A549 (cell line): ENCODE measurements around the gene SRP9. TPM values are rescaled to one million over a fixed set of nuclear protein-coding genes. Genes with fewer than 3 reads are reported as not detected.

Experiments used
- BCL3 ChIP-seq: fragments of >200 bp; sonication (Bioruptor Twin); formaldehyde crosslinking; IDR thresholded peaks from 3 replicates; pipeline ENCODE4 v1.6.1; 2016
- BHLHE40 ChIP-seq: IDR thresholded peaks from 2 replicates; pipeline ENCODE4 v1.6.1; 2012; ENCODE audit warnings: low read depth, low read length, inconsistent platforms
- CBX2 ChIP-seq: fragments of 200-600 bp; sonication (generic); IDR thresholded peaks from 2 replicates; pipeline ENCODE4 v1.6.1; 2016; ENCODE audit warnings: low read depth, mild to moderate bottlenecking, borderline replicate concordance
- CEBPB ChIP-seq, 2 experiments: fragments of >200 bp in 1 of 2; sonication (Bioruptor Twin) in 1 of 2; formaldehyde crosslinking in 1 of 2; IDR thresholded peaks; 2 replicates each; pipeline ENCODE4 v1.6.1; 2012 to 2016
- CHD2 ChIP-seq: fragments of 150-350 bp; IDR thresholded peaks from 2 replicates; pipeline ENCODE4 v1.6.1; 2014; ENCODE audit warnings: low read length; ENCODE audit not compliant: partially characterized antibody
- CHD4 ChIP-seq: fragments of 200-600 bp; sonication (generic); IDR thresholded peaks from 2 replicates; pipeline ENCODE4 v1.6.1; 2016; ENCODE audit warnings: antibody characterized with exemption, mild to moderate bottlenecking, borderline replicate concordance
- EHF ChIP-seq: fragments of 250-450 bp; sonication (Bioruptor Pico); IDR thresholded peaks from 2 replicates; pipeline ENCODE4 v1.5.0; 2020; ENCODE audit warnings: mild to moderate bottlenecking
- EHMT2 ChIP-seq: fragments of 200-600 bp; sonication (generic); IDR thresholded peaks from 2 replicates; pipeline ENCODE4 v1.6.1; 2016; ENCODE audit warnings: antibody characterized with exemption, low read depth, mild to moderate bottlenecking, moderate library complexity
- ESRRA ChIP-seq: fragments of 150-350 bp; IDR thresholded peaks from 2 replicates; pipeline ENCODE4 v1.6.1; 2014; ENCODE audit warnings: mild to moderate bottlenecking, low read length, borderline replicate concordance
- FOSB ChIP-seq: fragments of 250-450 bp; sonication (Bioruptor Pico); IDR thresholded peaks from 2 replicates; pipeline ENCODE4 v1.5.0; 2020; ENCODE audit warnings: mild to moderate bottlenecking, moderate library complexity
- FOXS1 ChIP-seq: fragments of 250-450 bp; sonication (Bioruptor Pico); IDR thresholded peaks from 2 replicates; pipeline ENCODE4 v1.5.0; 2020; ENCODE audit warnings: mild to moderate bottlenecking, moderate library complexity
- GATA3 ChIP-seq: IDR thresholded peaks from 2 replicates; pipeline ENCODE4 v1.6.1; 2012; ENCODE audit warnings: borderline replicate concordance
- HES2 ChIP-seq: fragments of >200 bp; sonication (Bioruptor Twin); formaldehyde crosslinking; IDR thresholded peaks from 2 replicates; pipeline ENCODE4 v1.6.1; 2016
- HMGXB4 ChIP-seq: fragments of 250-450 bp; sonication (Bioruptor Pico); IDR thresholded peaks from 2 replicates; pipeline ENCODE4 v1.5.0; 2021; ENCODE audit warnings: mild to moderate bottlenecking, moderate library complexity, borderline replicate concordance
- HOXA7 ChIP-seq: fragments of 250-450 bp; sonication (Bioruptor Pico); IDR thresholded peaks from 2 replicates; pipeline ENCODE4 v1.5.0; 2020; ENCODE audit warnings: mild to moderate bottlenecking, moderate library complexity
- HOXB13 ChIP-seq: fragments of 250-450 bp; sonication (Bioruptor Pico); IDR thresholded peaks from 2 replicates; pipeline ENCODE4 v1.5.0; 2020; ENCODE audit warnings: low read depth, mild to moderate bottlenecking, moderate library complexity
- HOXB5 ChIP-seq: fragments of 250-450 bp; sonication (Bioruptor Pico); IDR thresholded peaks from 2 replicates; pipeline ENCODE4 v1.5.0; 2020; ENCODE audit warnings: mild to moderate bottlenecking, moderate library complexity
- JUNB ChIP-seq: fragments of >200 bp; sonication (Bioruptor Twin); formaldehyde crosslinking; IDR thresholded peaks from 2 replicates; pipeline ENCODE4 v1.6.1; 2016
- KDM1A ChIP-seq: fragments of 200-600 bp; sonication (generic); IDR thresholded peaks from 2 replicates; pipeline ENCODE4 v1.6.1; 2016; ENCODE audit warnings: low read depth, mild to moderate bottlenecking
- MAX ChIP-seq: IDR thresholded peaks from 2 replicates; pipeline ENCODE4 v1.6.1; 2012
- NPAS2 ChIP-seq: fragments of 250-450 bp; sonication (Bioruptor Pico); IDR thresholded peaks from 2 replicates; pipeline ENCODE4 v1.8.0; 2022; ENCODE audit warnings: mild to moderate bottlenecking, moderate library complexity, borderline replicate concordance
- NR3C1 ChIP-seq: fragments of >200 bp; sonication (Bioruptor Twin); formaldehyde crosslinking; IDR thresholded peaks from 3 replicates; pipeline ENCODE4 v1.6.1; 2017
- PHF8 ChIP-seq: fragments of 200-600 bp; sonication (generic); IDR thresholded peaks from 2 replicates; pipeline ENCODE4 v1.6.1; 2016; ENCODE audit warnings: low read depth, mild to moderate bottlenecking, antibody characterized with exemption, moderate library complexity, borderline replicate concordance
- POLR2A ChIP-seq: IDR thresholded peaks from 2 replicates; pipeline ENCODE4 v1.6.1; 2012; ENCODE audit warnings: mild to moderate bottlenecking, low read length
- POLR2AphosphoS2 ChIP-seq: conservative IDR thresholded peaks from 2 replicates; pipeline ENCODE4 v1.6.1; 2012; ENCODE audit warnings: low read length, improper control_type of control experiment, inconsistent platforms
- RAD21 ChIP-seq, 2 experiments: fragments of >200 bp in 1 of 2; sonication (Bioruptor Twin) in 1 of 2; formaldehyde crosslinking in 1 of 2; IDR thresholded peaks in 1 of 2; conservative IDR thresholded peaks in 1 of 2; 2 replicates in 1 of 2; 3 replicates in 1 of 2; pipeline ENCODE4 v1.6.1; 2012 to 2018; ENCODE audit warnings: inconsistent platforms in 1 of 2
- RARB ChIP-seq: fragments of 250-450 bp; sonication (Bioruptor Pico); IDR thresholded peaks from 2 replicates; pipeline ENCODE4 v1.8.0; 2021; ENCODE audit warnings: mild to moderate bottlenecking, moderate library complexity
- RCOR1 ChIP-seq: fragments of 150-350 bp; IDR thresholded peaks from 2 replicates; pipeline ENCODE4 v1.6.1; 2014; ENCODE audit warnings: antibody characterized with exemption, low read length, low read depth
- SMC3 ChIP-seq: fragments of >200 bp; sonication (Bioruptor Twin); formaldehyde crosslinking; IDR thresholded peaks from 3 replicates; pipeline ENCODE4 v1.6.1; 2018; ENCODE audit warnings: inconsistent platforms
- TFCP2L1 ChIP-seq: fragments of 250-450 bp; sonication (Bioruptor Pico); IDR thresholded peaks from 2 replicates; pipeline ENCODE4 v1.5.0; 2021; ENCODE audit warnings: mild to moderate bottlenecking
- TP53 ChIP-seq: fragments of 250-450 bp; sonication (Bioruptor Pico); IDR thresholded peaks from 2 replicates; pipeline ENCODE4 v1.5.0; 2021; ENCODE audit warnings: mild to moderate bottlenecking, moderate library complexity
- ZC3H11A ChIP-seq: fragments of 450-650 bp; IDR thresholded peaks from 2 replicates; pipeline ENCODE4 v1.6.1; 2014; ENCODE audit warnings: antibody characterized with exemption, mild to moderate bottlenecking
- ZSCAN20 ChIP-seq: fragments of 250-450 bp; sonication (Bioruptor Pico); IDR thresholded peaks from 2 replicates; pipeline ENCODE4 v1.8.0; 2022; ENCODE audit warnings: mild to moderate bottlenecking, moderate library complexity
- polyA plus RNA-seq, 4 experiments: library from polyadenylated mRNA; depleted of rRNA in 3 of 4; stranded (reverse); fragments of >200 nt; fragmentation: RNase III in 1 of 4; extraction: RNeasy Plus Mini Kit Qiagen cat#74134 plus additional on column Dnase treatment in 1 of 4; gene quantifications; 2 replicates in 3 of 4; 3 replicates in 1 of 4; pipeline ENCODE4 v1.2.3, GENCODE V29; 2011 to 2017
- TF ChIP-seq, protein P1 (sequence below): fragments of 450-650 bp; IDR thresholded peaks from 2 replicates; pipeline ENCODE4 v1.6.1; 2014; ENCODE audit warnings: antibody characterized with exemption
- TF ChIP-seq, protein P2 (sequence below): fragments of >200 bp; sonication (Bioruptor Twin); formaldehyde crosslinking; IDR thresholded peaks from 3 replicates; pipeline ENCODE4 v1.5.1; 2016
- TF ChIP-seq, protein P3 (sequence below): IDR thresholded peaks from 2 replicates; pipeline ENCODE4 v1.6.1; 2012; ENCODE audit warnings: low read depth, borderline replicate concordance

Gene SRP9
- polyA plus RNA-seq, 2 of the 4 experiments (the other 2 are of a cell fraction), result 352 to 629 TPM

DNA sequence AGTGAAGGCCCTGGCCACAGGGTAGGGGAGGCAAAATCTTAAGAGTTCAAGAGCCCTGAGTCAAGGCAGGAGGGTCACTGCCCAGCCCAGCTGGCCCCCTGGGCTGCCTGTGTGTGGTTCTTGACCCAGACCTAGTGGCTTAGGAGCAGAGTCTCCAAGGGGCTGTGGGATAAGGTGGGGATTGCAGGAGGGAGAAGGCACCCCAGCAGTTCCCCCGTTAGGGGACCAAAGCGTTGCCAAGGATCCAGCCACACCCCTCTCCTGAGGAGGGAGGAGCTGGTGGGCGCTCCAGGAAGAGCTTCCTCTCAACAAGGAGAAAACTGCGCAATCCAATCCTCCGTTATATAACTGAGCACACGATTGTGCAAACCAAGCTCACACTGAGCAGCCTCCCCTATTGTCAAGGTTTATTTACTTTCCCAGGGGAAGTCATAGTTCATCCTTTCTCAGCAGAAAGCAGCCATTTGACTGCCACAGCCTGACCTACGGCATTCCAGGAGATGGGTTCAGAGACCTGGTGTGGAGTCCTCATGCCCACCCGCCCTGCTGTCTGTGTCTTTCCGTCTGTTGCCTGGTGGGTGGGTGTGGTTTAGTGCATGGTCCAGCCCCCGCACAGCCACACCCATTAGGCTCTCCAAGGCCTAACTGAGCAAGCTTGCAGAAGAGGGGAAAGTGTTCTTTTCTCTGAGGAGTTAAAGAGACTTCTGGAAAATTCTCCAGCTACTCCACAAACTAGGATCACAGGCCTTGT lies 35.8 kb downstream of the SRP9 start (continued):
- TF ChIP-seq HES2, result peak; percentile 89
- TF ChIP-seq PHF8, result no peak
- no peak for TF ChIP-seq POLR2AphosphoS2
- TF ChIP-seq HMGXB4 (CRISPR knock-in tag), result no peak
- no peak for TF ChIP-seq TFCP2L1 (CRISPR knock-in tag)
- no peak for TF ChIP-seq ZC3H11A
- TF ChIP-seq NR3C1, result no peak
- TF ChIP-seq, protein P1, sequence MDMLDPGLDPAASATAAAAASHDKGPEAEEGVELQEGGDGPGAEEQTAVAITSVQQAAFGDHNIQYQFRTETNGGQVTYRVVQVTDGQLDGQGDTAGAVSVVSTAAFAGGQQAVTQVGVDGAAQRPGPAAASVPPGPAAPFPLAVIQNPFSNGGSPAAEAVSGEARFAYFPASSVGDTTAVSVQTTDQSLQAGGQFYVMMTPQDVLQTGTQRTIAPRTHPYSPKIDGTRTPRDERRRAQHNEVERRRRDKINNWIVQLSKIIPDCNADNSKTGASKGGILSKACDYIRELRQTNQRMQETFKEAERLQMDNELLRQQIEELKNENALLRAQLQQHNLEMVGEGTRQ, result no peak
- TF ChIP-seq CHD2, result no peak
- TF ChIP-seq CEBPB (IDR thresholded peaks at IDR 0.05), result peak; percentile 97 to 98
- TF ChIP-seq BCL3, result no peak; the same call in 1 of the 3 replicates
- TF ChIP-seq RCOR1, result no peak
- peak; percentile 21; the same call in 1 of the 2 replicates for TF ChIP-seq POLR2A
- no peak for TF ChIP-seq RARB (CRISPR knock-in tag)
- TF ChIP-seq HOXA7 (CRISPR knock-in tag), result no peak
- TF ChIP-seq HOXB5 (CRISPR knock-in tag), result peak; percentile 75
- no peak for TF ChIP-seq NPAS2 (CRISPR knock-in tag)
- TF ChIP-seq KDM1A, result no peak
- no peak for TF ChIP-seq CHD4
- TF ChIP-seq CBX2, result no peak
- 0 out of 2 replicates have a peak, but pooled peaks have one; percentile 28 for TF ChIP-seq EHF (CRISPR knock-in tag)
- TF ChIP-seq TP53 (CRISPR knock-in tag), result no peak
- TF ChIP-seq RAD21 (conservative IDR thresholded peaks at IDR 0.05 in 1 of 2, IDR thresholded peaks at IDR 0.05 in 1 of 2), result no peak; a peak in 1 of 5 replicates
- no peak for TF ChIP-seq JUNB
- peak; percentile 53; the same call in 1 of the 2 replicates for TF ChIP-seq ESRRA
- no peak for TF ChIP-seq BHLHE40
- peak; percentile 72; the same call in 1 of the 2 replicates for TF ChIP-seq HOXB13 (CRISPR knock-in tag)
- no peak for TF ChIP-seq FOXS1 (CRISPR knock-in tag)
- peak; percentile 81 for TF ChIP-seq MAX
- TF ChIP-seq FOSB (CRISPR knock-in tag), result peak; percentile 43; the same call in 1 of the 2 replicates
- TF ChIP-seq, protein P2, sequence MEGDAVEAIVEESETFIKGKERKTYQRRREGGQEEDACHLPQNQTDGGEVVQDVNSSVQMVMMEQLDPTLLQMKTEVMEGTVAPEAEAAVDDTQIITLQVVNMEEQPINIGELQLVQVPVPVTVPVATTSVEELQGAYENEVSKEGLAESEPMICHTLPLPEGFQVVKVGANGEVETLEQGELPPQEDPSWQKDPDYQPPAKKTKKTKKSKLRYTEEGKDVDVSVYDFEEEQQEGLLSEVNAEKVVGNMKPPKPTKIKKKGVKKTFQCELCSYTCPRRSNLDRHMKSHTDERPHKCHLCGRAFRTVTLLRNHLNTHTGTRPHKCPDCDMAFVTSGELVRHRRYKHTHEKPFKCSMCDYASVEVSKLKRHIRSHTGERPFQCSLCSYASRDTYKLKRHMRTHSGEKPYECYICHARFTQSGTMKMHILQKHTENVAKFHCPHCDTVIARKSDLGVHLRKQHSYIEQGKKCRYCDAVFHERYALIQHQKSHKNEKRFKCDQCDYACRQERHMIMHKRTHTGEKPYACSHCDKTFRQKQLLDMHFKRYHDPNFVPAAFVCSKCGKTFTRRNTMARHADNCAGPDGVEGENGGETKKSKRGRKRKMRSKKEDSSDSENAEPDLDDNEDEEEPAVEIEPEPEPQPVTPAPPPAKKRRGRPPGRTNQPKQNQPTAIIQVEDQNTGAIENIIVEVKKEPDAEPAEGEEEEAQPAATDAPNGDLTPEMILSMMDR, result no peak
- TF ChIP-seq EHMT2, result no peak
- TF ChIP-seq, protein P3, sequence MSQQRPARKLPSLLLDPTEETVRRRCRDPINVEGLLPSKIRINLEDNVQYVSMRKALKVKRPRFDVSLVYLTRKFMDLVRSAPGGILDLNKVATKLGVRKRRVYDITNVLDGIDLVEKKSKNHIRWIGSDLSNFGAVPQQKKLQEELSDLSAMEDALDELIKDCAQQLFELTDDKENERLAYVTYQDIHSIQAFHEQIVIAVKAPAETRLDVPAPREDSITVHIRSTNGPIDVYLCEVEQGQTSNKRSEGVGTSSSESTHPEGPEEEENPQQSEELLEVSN, result no peak
- no peak for TF ChIP-seq ZSCAN20 (CRISPR knock-in tag)
- TF ChIP-seq SMC3, result 0 out of 3 replicates have a peak, but pooled peaks have one; percentile 18
- TF ChIP-seq GATA3, result peak; percentile 36; the same call in 1 of the 2 replicates
